WTC11 (cell line): Measurements from ENCODE around the gene NUDT21. TPM values are rescaled to one million over a fixed set of nuclear protein-coding genes. Genes with fewer than 3 reads are reported as not detected.
A peak's percentile ranks its signal among the peaks of the same experiment; 100 is the strongest.

Experiments used
- ATAC-seq: fragments of 200-7000 bp; cut with Tn5 transposase; 2 replicates; pipeline ENCODE4 v1.10.0; 2021; ENCODE audit warnings: mild to moderate bottlenecking, moderate library complexity
- CTCF ChIA-PET: fragments of 300-600 bp; sonication (Branson Sonifier 250); formaldehyde crosslinking; loops from one replicate; lab custom pipeline; 2021; ENCODE audit warnings: antibody characterized with exemption; lab: Charles Lee
- POLR2A ChIA-PET: fragments of 350-600 bp; sonication (Branson Sonifier 250); formaldehyde crosslinking; loops from one replicate; lab custom pipeline; 2021; ENCODE audit warnings: antibody characterized with exemption; lab: Charles Lee
- DNase-seq: peaks from one replicate; pipeline ENCODE4 v3.0.0; 2021; ENCODE audit warnings: low spot score
- H3K27ac Mint-ChIP-seq: 2 replicates; pipeline ENCODE4 v1.8.0; 2021; ENCODE audit warnings: mixed read lengths
- H3K27me3 Mint-ChIP-seq: 2 replicates; pipeline ENCODE4 v1.8.0; 2021; ENCODE audit warnings: low read depth, mild to moderate bottlenecking, moderate library complexity, mixed read lengths
- H3K36me3 Mint-ChIP-seq: 2 replicates; pipeline ENCODE4 v1.8.0; 2021; ENCODE audit warnings: mixed read lengths
- H3K4me1 Mint-ChIP-seq: 2 replicates; pipeline ENCODE4 v1.8.0; 2022; ENCODE audit warnings: mixed read lengths
- H3K4me3 Mint-ChIP-seq: 2 replicates; pipeline ENCODE4 v1.8.0; 2021; ENCODE audit warnings: mild to moderate bottlenecking, moderate library complexity, mixed read lengths
- H3K9me3 Mint-ChIP-seq: 2 replicates; pipeline ENCODE4 v1.8.0; 2021; ENCODE audit warnings: mixed read lengths
- ATF2 ChIP-seq: sonication (generic); formaldehyde crosslinking; IDR thresholded peaks from 2 replicates; pipeline ENCODE4 v1.8.1; 2022; ENCODE audit warnings: low read depth, missing genetic modification reagents, borderline replicate concordance
- CREM ChIP-seq: sonication (generic); formaldehyde crosslinking; IDR thresholded peaks from 2 replicates; pipeline ENCODE4 v1.8.1; 2022; ENCODE audit warnings: mild to moderate bottlenecking, missing genetic modification reagents, moderate library complexity
- E2F1 ChIP-seq: sonication (generic); formaldehyde crosslinking; IDR thresholded peaks from 2 replicates; pipeline ENCODE4 v1.8.0; 2022; ENCODE audit warnings: mild to moderate bottlenecking, missing genetic modification reagents
- ELF4 ChIP-seq: sonication (generic); formaldehyde crosslinking; IDR thresholded peaks from 2 replicates; pipeline ENCODE4 v1.8.1; 2022; ENCODE audit warnings: low read depth, mild to moderate bottlenecking, moderate library complexity, missing genetic modification reagents
- ESRRA ChIP-seq: sonication (generic); formaldehyde crosslinking; IDR thresholded peaks from 2 replicates; pipeline ENCODE4 v1.8.1; 2022; ENCODE audit warnings: mild to moderate bottlenecking, missing genetic modification reagents, borderline replicate concordance
- ETV6 ChIP-seq: sonication (generic); formaldehyde crosslinking; IDR thresholded peaks from 2 replicates; pipeline ENCODE4 v1.8.1; 2022; ENCODE audit warnings: mild to moderate bottlenecking, missing genetic modification reagents
- FOXK1 ChIP-seq: sonication (generic); formaldehyde crosslinking; IDR thresholded peaks from 2 replicates; pipeline ENCODE4 v1.8.0; 2022; ENCODE audit warnings: mild to moderate bottlenecking, moderate library complexity, missing genetic modification reagents
- FOXP1 ChIP-seq: sonication (generic); formaldehyde crosslinking; IDR thresholded peaks from 2 replicates; pipeline ENCODE4 v1.8.0; 2022; ENCODE audit warnings: missing genetic modification reagents, mild to moderate bottlenecking, moderate library complexity, borderline replicate concordance
- GABPB1 ChIP-seq: sonication (generic); formaldehyde crosslinking; IDR thresholded peaks from 2 replicates; pipeline ENCODE4 v1.8.1; 2023; ENCODE audit warnings: mild to moderate bottlenecking, missing genetic modification reagents
- GTF2I ChIP-seq: fragments of 250-450 bp; sonication (Bioruptor Pico); conservative IDR thresholded peaks from 2 replicates; pipeline ENCODE4 v1.4.0; 2021; ENCODE audit warnings: mild to moderate bottlenecking
- HMGXB4 ChIP-seq: sonication (generic); formaldehyde crosslinking; IDR thresholded peaks from 2 replicates; pipeline ENCODE4 v1.8.1; 2023; ENCODE audit warnings: mild to moderate bottlenecking, moderate library complexity, missing genetic modification reagents
- JAZF1 ChIP-seq: fragments of 250-450 bp; sonication (Bioruptor Pico); IDR thresholded peaks from 2 replicates; pipeline ENCODE4 v1.9.0; 2021; ENCODE audit warnings: moderate library complexity, mild to moderate bottlenecking, inconsistent platforms
- NFYB ChIP-seq: sonication (generic); formaldehyde crosslinking; conservative IDR thresholded peaks from 2 replicates; pipeline ENCODE4 v1.8.0; 2022; ENCODE audit warnings: low read depth, missing genetic modification reagents
- NR1H2 ChIP-seq: sonication (generic); formaldehyde crosslinking; IDR thresholded peaks from 2 replicates; pipeline ENCODE4 v1.9.0; 2021; ENCODE audit warnings: mild to moderate bottlenecking, moderate library complexity, missing genetic modification reagents
- OVOL2 ChIP-seq: fragments of 250-450 bp; sonication (Bioruptor Pico); IDR thresholded peaks from 2 replicates; pipeline ENCODE4 v1.9.0; 2021; ENCODE audit warnings: mild to moderate bottlenecking, borderline replicate concordance
- PRRX2 ChIP-seq: fragments of 250-450 bp; sonication (Bioruptor Pico); IDR thresholded peaks from 2 replicates; pipeline ENCODE4 v1.8.0; 2021; ENCODE audit warnings: mild to moderate bottlenecking
- SOX15 ChIP-seq: fragments of 250-450 bp; sonication (Bioruptor Pico); IDR thresholded peaks from 2 replicates; pipeline ENCODE4 v1.9.0; 2021; ENCODE audit warnings: mild to moderate bottlenecking
- SP1 ChIP-seq: sonication (generic); formaldehyde crosslinking; conservative IDR thresholded peaks from 2 replicates; pipeline ENCODE4 v1.8.1; 2022; ENCODE audit warnings: missing genetic modification reagents
- ZNF512 ChIP-seq: sonication (generic); formaldehyde crosslinking; IDR thresholded peaks from 2 replicates; pipeline ENCODE4 v1.8.1; 2022; ENCODE audit warnings: missing genetic modification reagents, borderline replicate concordance
- ZNF671 ChIP-seq: fragments of 250-450 bp; sonication (Bioruptor Pico); IDR thresholded peaks from 2 replicates; pipeline ENCODE4 v1.8.0; 2021; ENCODE audit warnings: mild to moderate bottlenecking
- ZSCAN18 ChIP-seq: fragments of 250-450 bp; sonication (Bioruptor Pico); IDR thresholded peaks from 2 replicates; pipeline ENCODE4 v2.1.2; 2022; ENCODE audit warnings: mild to moderate bottlenecking, moderate library complexity
- total RNA-seq: library from RNA; stranded (reverse); gene quantifications from 3 replicates; pipeline ENCODE4 v1.2.3, GENCODE V29; 2021

NUDT21 gene
- total RNA-seq, 1 experiment from 2014 or later, result 263 TPM

GRCh38 chr16:56411624-56412023 is 39.5 kb downstream of the NUDT21 start:
- TF ChIP-seq ELF4 (CRISPR knock-in tag), result no peak
- no peak for TF ChIP-seq GABPB1 (CRISPR knock-in tag)
- H3K4me3 Mint-ChIP-seq, result no peak overlapping the region
- ChIA-PET POLR2A (no interaction called here), CTCF (interaction anchor here (0.7 kb wide), 1 partner anchor 14 kb away, joined by 3 read pairs; the partner anchor contains the start of gene AMFR)
- DNase-seq, result no peak
- H3K27ac Mint-ChIP-seq, result no peak overlapping the region
- peaks cover 20% of the 10 kb centered on the region for H3K4me1 Mint-ChIP-seq
- ATAC-seq, result no peak
- 0 out of 2 replicates have a peak, but pooled peaks cover 7% of the 10 kb centered on the region for H3K9me3 Mint-ChIP-seq
- peaks cover 23% of the 10 kb centered on the region for H3K36me3 Mint-ChIP-seq
- no peaks in the 10 kb centered on the region for H3K27me3 Mint-ChIP-seq

- ChIA-PET CTCF (interaction anchor here (0.7 kb wide), 1 partner anchor 14 kb away, joined by 3 read pairs; the partner anchor contains the start of gene AMFR), POLR2A (no interaction called here)
- Mint-ChIP-seq H3K27me3 (no peaks in the 10 kb centered on the region), H3K27ac (no peak overlapping the region), H3K4me1 (peaks cover 20% of the 10 kb centered on the region), H3K4me3 (no peak overlapping the region), H3K9me3 (0 out of 2 replicates have a peak, but pooled peaks cover 7% of the 10 kb centered on the region), H3K36me3 (peaks cover 23% of the 10 kb centered on the region)
- DNase-seq (no peak), ATAC-seq (no peak)
- TF ChIP-seq ZSCAN18 (CRISPR knock-in tag) (no peak), NR1H2 (CRISPR knock-in tag) (no peak), PRRX2 (CRISPR knock-in tag) (no peak), ETV6 (CRISPR knock-in tag) (no peak), ESRRA (CRISPR knock-in tag) (no peak), GTF2I (CRISPR knock-in tag) (no peak), JAZF1 (CRISPR knock-in tag) (no peak), OVOL2 (no peak), FOXK1 (no peak), ZNF671 (CRISPR knock-in tag) (no peak), ATF2 (CRISPR knock-in tag) (no peak), SOX15 (CRISPR knock-in tag) (no peak), HMGXB4 (CRISPR knock-in tag) (no peak), FOXP1 (no peak), CREM (CRISPR knock-in tag) (no peak), NFYB (CRISPR knock-in tag) (no peak)
Observed at GRCh38 chr16:56411123-56411522, 40.0 kb downstream of the NUDT21 start.

GRCh38 chr16:56409195-56409594 is 41.9 kb downstream of the NUDT21 start:
- TF ChIP-seq ZNF512 (CRISPR knock-in tag) (no peak), SP1 (CRISPR knock-in tag) (no peak), E2F1 (CRISPR knock-in tag) (no peak)
- POLR2A ChIA-PET, result no interaction called here
- ATAC-seq, result no peak
- Mint-ChIP-seq H3K4me3 (no peak overlapping the region), H3K27ac (peak overlapping the region; percentile 36), H3K27me3 (no peaks in the 10 kb centered on the region), H3K9me3 (0 out of 2 replicates have a peak, but pooled peaks cover 7% of the 10 kb centered on the region), H3K36me3 (peaks cover 36% of the 10 kb centered on the region), H3K4me1 (peaks cover 5% of the 10 kb centered on the region; the same call in 1 of the 2 replicates)
- CTCF ChIA-PET, result interaction anchor here (1.1 to 1.5 kb wide), 2 partner anchors 42 to 53 kb away, joined by 4 read pairs; partner anchors contain the start of genes NUDT21 and OGFOD1
- DNase-seq, result no peak
